Esophagus squamous epithelium (tissue), 4 donors: ENCODE results near the gene GCNT4.

Source experiments
- POLR2A ChIP-seq, 4 donors: fragments of 450-650 bp; IDR thresholded peaks; one replicate each; pipeline ENCODE4 v1.6.1; 2017; ENCODE audit warnings: antibody characterized with exemption in 4 of 4, mild to moderate bottlenecking in 4 of 4, moderate library complexity in 3 of 4
- TF ChIP-seq, protein P1 (sequence below), 6 experiments: fragments of 450-650 bp in 4 of 6; fragments of 200-600 bp in 2 of 6; sonication (generic) in 2 of 6; IDR thresholded peaks; one replicate each; pipeline ENCODE4 v1.5.1; 2016 to 2019; ENCODE audit warnings: antibody characterized with exemption in 6 of 6, mild to moderate bottlenecking in 4 of 6, moderate library complexity in 4 of 6

DNA sequence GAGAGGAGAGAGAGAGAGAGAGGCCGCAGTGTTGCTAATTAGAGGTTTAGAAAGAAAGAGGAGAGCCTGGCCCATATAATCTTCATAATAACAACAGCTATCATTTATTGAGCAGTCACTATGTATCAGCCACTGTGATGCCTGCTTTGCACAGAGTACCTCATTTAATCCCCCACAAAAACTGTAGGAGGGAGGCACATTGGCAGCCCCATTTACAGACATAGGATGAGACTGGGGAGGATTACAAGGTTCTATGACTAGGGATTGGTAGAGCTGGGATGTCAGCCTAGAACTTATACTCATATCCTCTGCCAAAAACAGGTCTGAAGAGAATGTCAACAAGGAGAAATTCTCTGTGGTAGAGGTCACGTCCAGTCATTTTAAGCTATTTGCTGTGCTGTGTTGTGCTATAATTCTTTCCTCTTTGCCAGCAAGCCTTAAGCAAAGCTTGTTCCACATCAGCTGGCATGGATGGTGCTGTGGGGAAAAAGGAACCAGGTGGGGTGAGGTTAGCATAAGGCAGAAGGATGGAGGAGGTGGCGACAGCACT, 6.7 kb upstream of the GCNT4 start:
- TF ChIP-seq, protein P1, sequence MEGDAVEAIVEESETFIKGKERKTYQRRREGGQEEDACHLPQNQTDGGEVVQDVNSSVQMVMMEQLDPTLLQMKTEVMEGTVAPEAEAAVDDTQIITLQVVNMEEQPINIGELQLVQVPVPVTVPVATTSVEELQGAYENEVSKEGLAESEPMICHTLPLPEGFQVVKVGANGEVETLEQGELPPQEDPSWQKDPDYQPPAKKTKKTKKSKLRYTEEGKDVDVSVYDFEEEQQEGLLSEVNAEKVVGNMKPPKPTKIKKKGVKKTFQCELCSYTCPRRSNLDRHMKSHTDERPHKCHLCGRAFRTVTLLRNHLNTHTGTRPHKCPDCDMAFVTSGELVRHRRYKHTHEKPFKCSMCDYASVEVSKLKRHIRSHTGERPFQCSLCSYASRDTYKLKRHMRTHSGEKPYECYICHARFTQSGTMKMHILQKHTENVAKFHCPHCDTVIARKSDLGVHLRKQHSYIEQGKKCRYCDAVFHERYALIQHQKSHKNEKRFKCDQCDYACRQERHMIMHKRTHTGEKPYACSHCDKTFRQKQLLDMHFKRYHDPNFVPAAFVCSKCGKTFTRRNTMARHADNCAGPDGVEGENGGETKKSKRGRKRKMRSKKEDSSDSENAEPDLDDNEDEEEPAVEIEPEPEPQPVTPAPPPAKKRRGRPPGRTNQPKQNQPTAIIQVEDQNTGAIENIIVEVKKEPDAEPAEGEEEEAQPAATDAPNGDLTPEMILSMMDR (IDR thresholded peaks at IDR 0.05): no peak
- TF ChIP-seq POLR2A (IDR thresholded peaks at IDR 0.05): no peak
